IPS-18a (cell line): ENCODE measurements around the gene C4orf33.
A peak's percentile ranks its signal among the peaks of the same experiment; 100 is the strongest.
"Not testable (repeated sequence)": the region's sequence is repeated elsewhere in the genome, so short reads cannot be mapped to it uniquely, and the experiment has no call there.

Experiments
- H3K27ac ChIP-seq: one replicate; pipeline ENCODE4 v1.5.1; 2013; ENCODE audit warnings: low read length
- H3K27me3 ChIP-seq: one replicate; pipeline ENCODE4 v1.6.1; 2013; ENCODE audit warnings: mild to moderate bottlenecking, low read length; ENCODE audit not compliant: control insufficient read depth, insufficient read depth
- H3K36me3 ChIP-seq: one replicate; pipeline ENCODE4 v1.6.1; 2013; ENCODE audit warnings: low read depth, low read length; ENCODE audit not compliant: control insufficient read depth
- H3K4me1 ChIP-seq: one replicate; pipeline ENCODE4 v1.6.1; 2013; ENCODE audit warnings: low read depth, low read length; ENCODE audit not compliant: control insufficient read depth
- H3K4me3 ChIP-seq: one replicate; pipeline ENCODE4 v1.5.1; 2013; ENCODE audit warnings: low read length
- H3K9ac ChIP-seq: one replicate; pipeline ENCODE4 v1.6.1; 2013; ENCODE audit warnings: mild to moderate bottlenecking, low read length, moderate library complexity
- H3K9me3 ChIP-seq: one replicate; pipeline ENCODE4 v1.6.1; 2013; ENCODE audit warnings: low read depth, low read length; ENCODE audit not compliant: control insufficient read depth

Gene C4orf33

GRCh38 chr4:129093191-129093920 lies 2.6 kb upstream of the C4orf33 start, which contains the start of gene SCLT1:
Gene SCLT1, minus strand, starts transcription at chr4:129093539. Its CDS starts 436 bp downstream, at chr4:129093103.
- H3K27me3 ChIP-seq: no peaks in the 10 kb centered on the region
- no peaks in the 10 kb centered on the region for H3K36me3 ChIP-seq
- no peaks in the 10 kb centered on the region for H3K9me3 ChIP-seq
- peaks cover 5% of the 10 kb centered on the region for H3K4me1 ChIP-seq
- peak within 1 kb of the TSS; percentile 82 for H3K9ac ChIP-seq
- peak within 1 kb of the TSS; percentile 96 for H3K4me3 ChIP-seq
- peak within 1 kb of the TSS; percentile 59 for H3K27ac ChIP-seq

- H3K27me3 ChIP-seq: no peaks in the 10 kb centered on the region
- no peaks in the 10 kb centered on the region for H3K9me3 ChIP-seq
- H3K27ac ChIP-seq: no peak overlapping the region
- no peaks in the 10 kb centered on the region for H3K36me3 ChIP-seq
- H3K4me1 ChIP-seq: peaks cover 5% of the 10 kb centered on the region
- no peak overlapping the region for H3K9ac ChIP-seq
- H3K4me3 ChIP-seq: no peak overlapping the region
Measured at GRCh38 chr4:129094347-129094746, 1.6 kb upstream of the C4orf33 start.

GRCh38 chr4:129098531-129099001 lies 2.6 kb downstream of the C4orf33 start:
- Histone ChIP-seq H3K27me3 (no peaks in the 10 kb centered on the region), H3K9ac (no peak overlapping the region), H3K9me3 (no peaks in the 10 kb centered on the region), H3K4me1 (no peaks in the 10 kb centered on the region), H3K4me3 (no peak overlapping the region), H3K36me3 (no peaks in the 10 kb centered on the region), H3K27ac (no peak overlapping the region)

- Histone ChIP-seq H3K9ac (no peak overlapping the region), H3K36me3 (no peaks in the 10 kb centered on the region), H3K27ac (no peak overlapping the region), H3K4me1 (peaks cover 5% of the 10 kb centered on the region), H3K27me3 (no peaks in the 10 kb centered on the region), H3K9me3 (no peaks in the 10 kb centered on the region), H3K4me3 (no peak overlapping the region)
Measured at GRCh38 chr4:129109965-129110824, 14.2 kb downstream of the C4orf33 start.

- Histone ChIP-seq H3K27ac (no peak overlapping the region), H3K9me3 (no peaks in the 10 kb centered on the region), H3K9ac (no peak overlapping the region), H3K36me3 (no peaks in the 10 kb centered on the region), H3K4me3 (no peak overlapping the region), H3K4me1 (peaks cover 5% of the 10 kb centered on the region), H3K27me3 (no peaks in the 10 kb centered on the region)
Measured at GRCh38 chr4:129110931-129111330, 15.0 kb downstream of the C4orf33 start.

- H3K36me3 ChIP-seq: no peaks in the 10 kb centered on the region
- H3K4me1 ChIP-seq: peaks cover 5% of the 10 kb centered on the region
- no peak overlapping the region for H3K27ac ChIP-seq
- H3K27me3 ChIP-seq: no peaks in the 10 kb centered on the region
- no peaks in the 10 kb centered on the region for H3K9me3 ChIP-seq
- H3K9ac ChIP-seq: no peak overlapping the region
- H3K4me3 ChIP-seq: no peak overlapping the region
Measured at GRCh38 chr4:129111919-129112318, 16.0 kb downstream of the C4orf33 start.

GRCh38 chr4:129113434-129113833 lies 17.5 kb downstream of the C4orf33 start:
- H3K9me3 ChIP-seq: no peaks in the 10 kb centered on the region
- no peaks in the 10 kb centered on the region for H3K36me3 ChIP-seq
- no peaks in the 10 kb centered on the region for H3K27me3 ChIP-seq
- H3K4me3 ChIP-seq: no peak overlapping the region
- H3K4me1 ChIP-seq: peaks cover 5% of the 10 kb centered on the region
- no peak overlapping the region for H3K27ac ChIP-seq
- H3K9ac ChIP-seq: no peak overlapping the region

- Histone ChIP-seq H3K27me3 (no peaks in the 10 kb centered on the region), H3K4me3 (no peak overlapping the region), H3K4me1 (peaks cover 5% of the 10 kb centered on the region), H3K9ac (no peak overlapping the region), H3K36me3 (no peaks in the 10 kb centered on the region), H3K9me3 (no peaks in the 10 kb centered on the region), H3K27ac (no peak overlapping the region)
Measured at GRCh38 chr4:129113919-129114318, 18.0 kb downstream of the C4orf33 start.

- H3K27ac ChIP-seq: no peak overlapping the region
- H3K4me1 ChIP-seq: no peaks in the 10 kb centered on the region
- H3K27me3 ChIP-seq: no peaks in the 10 kb centered on the region
- no peak overlapping the region for H3K9ac ChIP-seq
- no peak overlapping the region for H3K4me3 ChIP-seq
- no peaks in the 10 kb centered on the region for H3K36me3 ChIP-seq
- H3K9me3 ChIP-seq: no peaks in the 10 kb centered on the region
Measured at GRCh38 chr4:129117705-129118104, 21.8 kb downstream of the C4orf33 start.

GRCh38 chr4:129126614-129127013 lies 30.7 kb downstream of the C4orf33 start:
- H3K9me3 ChIP-seq, H3K36me3 ChIP-seq, H3K9ac ChIP-seq, H3K27me3 ChIP-seq, H3K4me3 ChIP-seq, H3K27ac ChIP-seq, H3K4me1 ChIP-seq: not testable (repeated sequence)

- Histone ChIP-seq H3K4me3 (no peak overlapping the region), H3K36me3 (no peaks in the 10 kb centered on the region), H3K27ac (no peak overlapping the region), H3K9me3 (no peaks in the 10 kb centered on the region), H3K27me3 (no peaks in the 10 kb centered on the region), H3K4me1 (no peaks in the 10 kb centered on the region), H3K9ac (no peak overlapping the region)
Measured at GRCh38 chr4:129129143-129129542, 33.2 kb downstream of the C4orf33 start.
